Measurements from ENCODE around the gene RALGAPA1. TPM values are rescaled to one million over a fixed set of nuclear protein-coding genes. Genes with fewer than 3 reads are reported as not detected.

The RALGAPA1 gene
- total and polyA plus RNA-seq, 4 donors = 4.6 to 38.7 (median 13.4) TPM

GRCh38 chr14:35576856-35577255 is 232.2 kb downstream of the RALGAPA1 start:
- no peaks in the 10 kb centered on the region for H3K9me3 ChIP-seq (ENCODE audit: control insufficient read depth in 4 of 4, low read length in 3 of 4)
- no peaks in the 10 kb centered on the region for H3K36me3 ChIP-seq (ENCODE audit: control insufficient read depth in 4 of 4, insufficient read depth in 3 of 4, low read depth in 1 of 4, low read length in 3 of 4)
- H3K9ac ChIP-seq (ENCODE audit: low read depth in 1 of 2, low read length in 2 of 2) = no peak overlapping the region
- H3K27me3 ChIP-seq (ENCODE audit: control insufficient read depth in 4 of 4, insufficient read depth in 4 of 4, low read length in 3 of 4) = no peaks in the 10 kb centered on the region
- DNase-seq (ENCODE audit: low spot score) = no peak
- WGBS = 100% methylated on average over 1 of the region's 1 CpG
- no peak for TF ChIP-seq ZBTB33 (IDR thresholded peaks at IDR 0.05)
- no peak for TF ChIP-seq RAD21 (IDR thresholded peaks at IDR 0.05)
- no peak for TF ChIP-seq REST (IDR thresholded peaks at IDR 0.05)
- TF ChIP-seq HNF4A (conservative IDR thresholded peaks at IDR 0.05) = no peak
- no peak for TF ChIP-seq FOXA1 (IDR thresholded peaks at IDR 0.05)
- TF ChIP-seq ATF3 (IDR thresholded peaks at IDR 0.05) = no peak
- TF ChIP-seq GABPA (IDR thresholded peaks at IDR 0.05 in 1 of 2, conservative IDR thresholded peaks at IDR 0.05 in 1 of 2) = no peak
- TF ChIP-seq FOXA2 (IDR thresholded peaks at IDR 0.05) = no peak
- TF ChIP-seq YY1 (IDR thresholded peaks at IDR 0.05) = no peak
- no peak for TF ChIP-seq NR2F2 (IDR thresholded peaks at IDR 0.05)
- no peak for TF ChIP-seq EGR1 (IDR thresholded peaks at IDR 0.05; ENCODE audit: low read depth in 2 of 2)
- no peak for TF ChIP-seq TAF1 (conservative IDR thresholded peaks at IDR 0.05)
- H3K27ac ChIP-seq (ENCODE audit: low read depth in 1 of 2, low read length in 2 of 2) = no peak overlapping the region
- no peaks in the 10 kb centered on the region for H3K4me1 ChIP-seq (ENCODE audit: control insufficient read depth in 4 of 4, insufficient read depth in 4 of 4, low read length in 3 of 4)
- H3K4me3 ChIP-seq (ENCODE audit: low read depth in 1 of 3, low read length in 3 of 3) = no peak overlapping the region

- DNase-seq (ENCODE audit: low spot score) = no peak
- H3K36me3 ChIP-seq (ENCODE audit: control insufficient read depth in 4 of 4, insufficient read depth in 3 of 4, low read depth in 1 of 4, low read length in 3 of 4) = no peaks in the 10 kb centered on the region
- H3K9ac ChIP-seq (ENCODE audit: low read depth in 1 of 2, low read length in 2 of 2) = no peak overlapping the region
- no peak overlapping the region for H3K4me3 ChIP-seq (ENCODE audit: low read depth in 1 of 3, low read length in 3 of 3)
- no peaks in the 10 kb centered on the region for H3K9me3 ChIP-seq (ENCODE audit: control insufficient read depth in 4 of 4, low read length in 3 of 4)
- no peaks in the 10 kb centered on the region for H3K4me1 ChIP-seq (ENCODE audit: control insufficient read depth in 4 of 4, insufficient read depth in 4 of 4, low read length in 3 of 4)
- H3K27ac ChIP-seq (ENCODE audit: low read depth in 1 of 2, low read length in 2 of 2) = no peak overlapping the region
- no peak for TF ChIP-seq YY1 (IDR thresholded peaks at IDR 0.05)
- H3K27me3 ChIP-seq (ENCODE audit: control insufficient read depth in 4 of 4, insufficient read depth in 4 of 4, low read length in 3 of 4) = no peaks in the 10 kb centered on the region
Measured at GRCh38 chr14:35576260-35576659, 232.8 kb downstream of the RALGAPA1 start.

GRCh38 chr14:35573911-35574310 is 235.2 kb downstream of the RALGAPA1 start:
- no peaks in the 10 kb centered on the region for H3K27me3 ChIP-seq (ENCODE audit: control insufficient read depth in 4 of 4, insufficient read depth in 4 of 4, low read length in 3 of 4)
- H3K9me3 ChIP-seq (ENCODE audit: control insufficient read depth in 4 of 4, low read length in 3 of 4) = no peaks in the 10 kb centered on the region
- no peaks in the 10 kb centered on the region for H3K4me1 ChIP-seq (ENCODE audit: control insufficient read depth in 4 of 4, insufficient read depth in 4 of 4, low read length in 3 of 4)
- DNase-seq (ENCODE audit: low spot score) = no peak
- H3K9ac ChIP-seq (ENCODE audit: low read depth in 1 of 2, low read length in 2 of 2) = no peak overlapping the region
- no peak overlapping the region for H3K4me3 ChIP-seq (ENCODE audit: low read depth in 1 of 3, low read length in 3 of 3)
- peaks cover 0 to 3% (median 0%) of the 10 kb centered on the region in 4 donors for H3K36me3 ChIP-seq (ENCODE audit: control insufficient read depth in 4 of 4, insufficient read depth in 3 of 4, low read depth in 1 of 4, low read length in 3 of 4)
- 83% methylated on average over 2 of the region's 2 CpGs for WGBS
- TF ChIP-seq JUND (IDR thresholded peaks at IDR 0.05) (no peak), NR2F2 (IDR thresholded peaks at IDR 0.05) (no peak), FOXA1 (IDR thresholded peaks at IDR 0.05) (no peak), RAD21 (IDR thresholded peaks at IDR 0.05) (no peak), YY1 (IDR thresholded peaks at IDR 0.05) (no peak), RXRA (IDR thresholded peaks at IDR 0.05) (no peak), GABPA (IDR thresholded peaks at IDR 0.05 in 1 of 2, conservative IDR thresholded peaks at IDR 0.05 in 1 of 2) (no peak), HNF4A (conservative IDR thresholded peaks at IDR 0.05) (no peak), TAF1 (conservative IDR thresholded peaks at IDR 0.05) (no peak), MAX (IDR thresholded peaks at IDR 0.05) (no peak), SP1 (IDR thresholded peaks at IDR 0.05) (no peak), REST (IDR thresholded peaks at IDR 0.05) (no peak)
- H3K27ac ChIP-seq (ENCODE audit: low read depth in 1 of 2, low read length in 2 of 2) = no peak overlapping the region
